Upper lobe of left lung (tissue), 6 donors: ENCODE data around the gene BRPF1. TPM values are rescaled to one million over a fixed set of nuclear protein-coding genes. Genes with fewer than 3 reads are reported as not detected.
A peak's percentile ranks its signal among the peaks of the same experiment; 100 is the strongest.

Experiments
- ATAC-seq, 2 donors: fragments of 200-7000 bp; cut with Tn5 transposase; one replicate each; pipeline ENCODE4 v1.9.1; 2022; ENCODE audit warnings: mild to moderate bottlenecking in 2 of 2, moderate library complexity in 2 of 2; ENCODE audit not compliant: low FRiP score in 2 of 2
- DNase-seq, 2 donors: peaks; one replicate each; pipeline ENCODE4 v3.0.0-alpha.2; 2019 to 2020
- H3K27ac ChIP-seq, 4 donors: fragments of 200-600 bp; sonication (generic); one replicate each; pipeline ENCODE4 v1.5.1; 2016 to 2019
- H3K27me3 ChIP-seq, 4 donors: fragments of 200-600 bp; sonication (generic); one replicate each; pipeline ENCODE4 v1.5.1; 2017 to 2019
- H3K36me3 ChIP-seq, 4 donors: fragments of 200-600 bp; sonication (generic); one replicate each; pipeline ENCODE4 v1.5.1; 2016 to 2019
- H3K4me1 ChIP-seq, 4 donors: fragments of 200-600 bp; sonication (generic); one replicate each; pipeline ENCODE4 v1.5.1; 2018 to 2019
- H3K4me3 ChIP-seq, 4 donors: fragments of 200-600 bp; sonication (generic); one replicate each; pipeline ENCODE4 v1.5.1; 2017 to 2019; ENCODE audit warnings: mild to moderate bottlenecking in 2 of 4, moderate library complexity in 1 of 4
- H3K9me3 ChIP-seq, 4 donors: fragments of 200-600 bp; sonication (generic); one replicate each; pipeline ENCODE4 v1.5.1; 2018 to 2019
- EP300 ChIP-seq, 4 donors: sonication (generic); formaldehyde crosslinking; IDR thresholded peaks; one replicate each; pipeline ENCODE4 v1.5.1; 2017; ENCODE audit warnings: antibody characterized with exemption in 4 of 4, control low read depth in 2 of 4
- POLR2A ChIP-seq, 4 donors: fragments of 450-650 bp; IDR thresholded peaks; one replicate each; pipeline ENCODE4 v1.5.1; 2016 to 2017; ENCODE audit warnings: antibody characterized with exemption in 4 of 4, mild to moderate bottlenecking in 2 of 4
- POLR2AphosphoS5 ChIP-seq, 2 donors: sonication (generic); formaldehyde crosslinking; IDR thresholded peaks; one replicate each; pipeline ENCODE4 v1.5.1; 2017; ENCODE audit warnings: antibody characterized with exemption in 2 of 2
- WGBS, 2 donors: methylation state at CpG; one replicate each; pipeline ENCODE4 v1.1.5; 2017 to 2018; 5-methylcytosine and 5-hydroxymethylcytosine counted together
- total RNA-seq, 6 donors: library from RNA; depleted of rRNA in 4 of 6; stranded (reverse); fragments of >200 nt in 4 of 6; gene quantifications; one replicate each; pipeline versions ENCODE4 v1.1.0 to v1.2.1, GENCODE V29; 2016 to 2021
- TF ChIP-seq, protein P1 (sequence below), 6 experiments: fragments of 450-650 bp in 4 of 6; fragments of 200-600 bp in 2 of 6; sonication (generic) in 2 of 6; IDR thresholded peaks; one replicate each; pipeline ENCODE4 v1.5.1; 2016 to 2019; ENCODE audit warnings: antibody characterized with exemption in 6 of 6
- donor health status: DM: no; HTN: no; CAD: no; lungs with moderate emphysema.
- donor health status: DM: no; HTN: yes; CAD: no; lungs with severe emphysema.

The BRPF1 gene
- total RNA-seq, 6 donors from 2014 or later = 18.8 to 44.0 (median 26.5) TPM

DNA sequence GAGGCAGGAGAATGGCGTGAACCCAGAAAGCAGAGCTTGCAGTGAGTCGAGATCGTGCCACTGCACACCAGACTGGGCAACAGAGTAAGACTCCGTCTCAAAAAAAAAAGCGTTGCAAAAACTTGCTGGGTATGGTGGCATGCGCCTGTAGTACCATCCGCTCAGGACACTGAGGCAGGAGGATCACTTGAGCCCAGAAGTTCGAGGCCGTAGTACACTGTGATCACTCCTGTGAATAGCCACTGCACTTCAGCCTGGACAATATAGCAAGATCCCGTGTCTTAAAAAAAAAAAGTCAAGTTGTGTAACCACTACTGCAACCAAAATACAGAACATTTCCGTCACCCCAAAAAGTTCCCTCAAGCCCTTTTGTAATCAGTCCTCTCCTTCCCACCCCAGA, 62.9 kb downstream of the BRPF1 start:
- Histone ChIP-seq H3K27ac (peak overlapping the region in 1 of 4 donors; percentile 11), H3K9me3 (no peaks in the 10 kb centered on the region), H3K4me1 (peaks cover 28 to 46% (median 33%) of the 10 kb centered on the region in 4 donors), H3K36me3 (peaks cover 19 to 35% (median 26%) of the 10 kb centered on the region in 4 donors), H3K27me3 (no peaks in the 10 kb centered on the region), H3K4me3 (peak overlapping the region in 1 of 4 donors; percentile 66)
- no peak for ATAC-seq
- WGBS, 2 donors = 91 to 92% methylated on average over 11 of the region's 11 CpGs
- no peak for DNase-seq
- TF ChIP-seq, protein P1, sequence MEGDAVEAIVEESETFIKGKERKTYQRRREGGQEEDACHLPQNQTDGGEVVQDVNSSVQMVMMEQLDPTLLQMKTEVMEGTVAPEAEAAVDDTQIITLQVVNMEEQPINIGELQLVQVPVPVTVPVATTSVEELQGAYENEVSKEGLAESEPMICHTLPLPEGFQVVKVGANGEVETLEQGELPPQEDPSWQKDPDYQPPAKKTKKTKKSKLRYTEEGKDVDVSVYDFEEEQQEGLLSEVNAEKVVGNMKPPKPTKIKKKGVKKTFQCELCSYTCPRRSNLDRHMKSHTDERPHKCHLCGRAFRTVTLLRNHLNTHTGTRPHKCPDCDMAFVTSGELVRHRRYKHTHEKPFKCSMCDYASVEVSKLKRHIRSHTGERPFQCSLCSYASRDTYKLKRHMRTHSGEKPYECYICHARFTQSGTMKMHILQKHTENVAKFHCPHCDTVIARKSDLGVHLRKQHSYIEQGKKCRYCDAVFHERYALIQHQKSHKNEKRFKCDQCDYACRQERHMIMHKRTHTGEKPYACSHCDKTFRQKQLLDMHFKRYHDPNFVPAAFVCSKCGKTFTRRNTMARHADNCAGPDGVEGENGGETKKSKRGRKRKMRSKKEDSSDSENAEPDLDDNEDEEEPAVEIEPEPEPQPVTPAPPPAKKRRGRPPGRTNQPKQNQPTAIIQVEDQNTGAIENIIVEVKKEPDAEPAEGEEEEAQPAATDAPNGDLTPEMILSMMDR (IDR thresholded peaks at IDR 0.05) = no peak
- TF ChIP-seq EP300 (IDR thresholded peaks at IDR 0.05) (no peak), POLR2AphosphoS5 (IDR thresholded peaks at IDR 0.05) (no peak)

DNA sequence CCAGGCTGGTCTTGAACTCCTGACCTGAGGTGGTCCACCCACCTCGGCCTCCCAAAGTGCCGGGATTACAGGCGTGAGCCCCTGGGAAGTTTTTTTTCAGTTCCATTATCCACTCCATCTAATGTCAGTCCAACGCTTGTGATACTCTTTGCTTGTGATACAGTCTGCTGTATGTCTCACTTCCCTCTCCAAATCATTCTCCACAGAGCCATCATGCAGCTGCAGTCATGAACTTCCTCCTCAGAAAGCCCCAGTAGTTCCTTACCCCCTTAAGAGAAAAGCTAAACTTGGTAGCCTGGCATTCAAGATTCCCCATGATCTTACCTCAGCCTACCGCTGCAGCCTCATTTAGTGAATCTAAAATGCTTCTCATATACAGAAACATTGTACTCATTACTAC, 63.7 kb downstream of the BRPF1 start:
- 87 to 89% methylated on average over 5 of the region's 5 CpGs for WGBS, 2 donors
- TF ChIP-seq POLR2AphosphoS5 (IDR thresholded peaks at IDR 0.05) (no peak), EP300 (IDR thresholded peaks at IDR 0.05) (no peak), POLR2A (IDR thresholded peaks at IDR 0.05) (no peak)
- TF ChIP-seq, protein P1 (IDR thresholded peaks at IDR 0.05) = no peak
- Histone ChIP-seq H3K27ac (no peak overlapping the region), H3K4me3 (no peak overlapping the region), H3K4me1 (peaks cover 28 to 46% (median 33%) of the 10 kb centered on the region in 4 donors), H3K36me3 (peaks cover 27 to 38% (median 32%) of the 10 kb centered on the region in 4 donors), H3K27me3 (no peaks in the 10 kb centered on the region), H3K9me3 (no peaks in the 10 kb centered on the region)
- DNase-seq = no peak
- no peak for ATAC-seq

DNA sequence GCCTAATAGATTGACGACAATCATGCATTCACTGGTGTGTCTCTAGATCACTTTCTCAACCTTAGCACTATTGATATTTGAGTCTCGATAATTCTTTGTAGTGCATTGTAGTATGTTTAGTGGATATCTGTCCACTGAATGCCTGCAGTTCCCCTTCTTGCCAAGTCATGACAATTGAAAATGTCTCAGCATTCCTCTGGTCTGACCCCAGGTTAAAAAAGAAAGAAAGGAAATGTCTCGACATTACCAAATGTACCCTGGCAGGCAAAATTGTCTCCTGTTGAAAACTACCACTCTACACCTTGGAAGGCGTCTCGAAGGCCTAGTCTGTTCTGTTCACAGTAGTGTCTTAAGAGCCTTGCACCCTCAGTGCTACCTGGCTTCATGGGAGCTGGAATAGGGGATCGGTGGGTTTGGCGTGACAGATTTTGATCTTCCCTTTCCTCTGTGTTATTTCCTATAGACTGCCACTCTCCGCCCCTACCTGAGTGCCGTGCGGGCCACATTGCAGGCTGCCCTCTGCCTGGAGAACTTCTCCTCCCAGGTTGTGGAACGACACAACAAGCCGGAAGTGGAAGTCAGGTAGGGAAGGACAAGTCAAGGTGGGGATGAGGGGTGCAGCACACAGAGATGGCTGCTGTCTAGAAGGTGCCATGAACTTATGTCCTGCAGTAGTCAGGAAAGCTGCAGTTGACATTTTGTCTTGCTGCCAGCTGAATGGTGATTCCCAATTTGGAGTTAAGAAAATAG, 65.8 kb downstream of the BRPF1 start:
- Histone ChIP-seq H3K4me1 (peaks cover 17 to 34% (median 21%) of the 10 kb centered on the region in 4 donors), H3K4me3 (no peak overlapping the region), H3K27me3 (no peaks in the 10 kb centered on the region), H3K27ac (no peak overlapping the region), H3K9me3 (no peaks in the 10 kb centered on the region), H3K36me3 (peaks cover 40 to 57% (median 51%) of the 10 kb centered on the region in 4 donors)
- DNase-seq (no peak), ATAC-seq (no peak)
- 92 to 96% methylated on average over 12 of the region's 12 CpGs for WGBS, 2 donors
- TF ChIP-seq EP300 (IDR thresholded peaks at IDR 0.05) (no peak), POLR2A (IDR thresholded peaks at IDR 0.05) (no peak)

Other genes starting within 250 kb of the BRPF1 start
- under 1 TPM in 1 of 6 donors, not detected in 5; 0.52 TPM for gene LHFPL4, start 177.9 kb upstream of the BRPF1 start, total RNA-seq
- 10 to 100 TPM; 43.7 to 66.1 (median 57.6) TPM for gene MTMR14, start 82.2 kb upstream of the BRPF1 start, total RNA-seq
- gene CPNE9, start 27.9 kb upstream of the BRPF1 start, total RNA-seq = under 1 TPM in 3 of 6 donors, not detected in 3; 0.20 to 0.39 (median 0.30) TPM
- 10 to 100 TPM; 13.7 to 49.2 (median 18.3) TPM for gene OGG1, start 18.2 kb downstream of the BRPF1 start, total RNA-seq
- gene CAMK1, start 38.2 kb downstream of the BRPF1 start, total RNA-seq = 10 to 100 TPM; 19.5 to 44.0 (median 27.6) TPM
- 10 to 100 TPM; 48.2 to 68.0 (median 60.7) TPM for gene TADA3, start 60.7 kb downstream of the BRPF1 start, total RNA-seq
- 100 to 1,000 TPM in 5 of 6 donors, 10 to 100 TPM in 1; 88.3 to 186 (median 158) TPM for gene ARPC4, start 61.3 kb downstream of the BRPF1 start, total RNA-seq
- 100 to 1,000 TPM in 2 of 6 donors, 10 to 100 TPM in 4; 33.0 to 544 (median 64.4) TPM for gene TTLL3, start 78.5 kb downstream of the BRPF1 start, total RNA-seq
- 10 to 100 TPM; 23.8 to 58.7 (median 34.9) TPM for gene RPUSD3, start 112.3 kb downstream of the BRPF1 start, total RNA-seq
- not detected for gene CIDEC, start 148.5 kb downstream of the BRPF1 start, total RNA-seq
- gene JAGN1, start 158.9 kb downstream of the BRPF1 start, total RNA-seq = 10 to 100 TPM in 4 of 6 donors, 1 to 10 TPM in 2; 4.2 to 33.3 (median 24.2) TPM
- gene IL17RE, start 171.1 kb downstream of the BRPF1 start, total RNA-seq = 10 to 100 TPM; 16.1 to 44.8 (median 27.0) TPM
- 10 to 100 TPM; 26.3 to 83.8 (median 32.9) TPM for gene IL17RC, start 185.4 kb downstream of the BRPF1 start, total RNA-seq
- gene CRELD1, start 202.1 kb downstream of the BRPF1 start, total RNA-seq = 10 to 100 TPM; 31.7 to 72.3 (median 44.0) TPM
- 1 to 10 TPM; 1.6 to 7.1 (median 4.5) TPM for gene PRRT3, start 220.7 kb downstream of the BRPF1 start, total RNA-seq